Measurements from ENCODE around the gene INPPL1.
A peak's percentile ranks its signal among the peaks of the same experiment; 100 is the strongest.

INPPL1 gene

DNA sequence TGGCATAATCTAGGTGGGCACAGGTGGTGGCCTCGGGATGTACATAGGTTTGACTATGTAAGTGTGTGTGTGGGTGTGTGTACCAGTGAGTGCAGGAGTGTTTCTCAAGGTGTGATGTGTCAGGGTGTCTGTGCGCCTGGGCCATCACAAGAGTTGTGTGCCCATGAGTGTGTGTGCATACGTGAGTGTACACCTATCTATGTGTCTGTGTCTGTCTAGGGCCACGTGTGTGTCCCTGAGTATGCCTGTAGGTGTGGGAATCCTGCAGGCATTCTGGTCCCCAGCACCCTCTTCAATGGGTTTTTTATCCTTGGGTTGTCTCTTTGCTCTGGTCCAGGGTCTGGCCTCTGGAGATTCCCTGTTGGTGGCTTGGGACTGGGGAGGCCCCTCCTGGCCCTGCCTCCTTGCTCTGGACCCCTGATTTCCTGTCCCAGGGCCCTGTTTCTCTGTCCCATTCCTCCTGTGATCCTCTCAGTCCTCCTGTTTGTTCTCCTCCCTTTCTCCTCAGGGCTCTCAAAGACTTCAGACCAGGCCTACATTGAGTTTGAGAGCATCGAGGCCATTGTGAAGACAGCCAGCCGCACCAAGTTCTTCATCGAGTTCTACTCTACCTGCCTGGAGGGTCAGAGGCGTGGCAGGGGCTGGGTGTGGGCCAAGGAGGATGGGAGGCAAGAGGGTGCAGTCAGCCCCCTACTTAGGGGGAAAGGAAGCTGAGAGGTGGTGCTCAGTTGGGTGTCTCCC lies 9.4 kb downstream of the INPPL1 start:
- DNase-seq = no peak

DNA sequence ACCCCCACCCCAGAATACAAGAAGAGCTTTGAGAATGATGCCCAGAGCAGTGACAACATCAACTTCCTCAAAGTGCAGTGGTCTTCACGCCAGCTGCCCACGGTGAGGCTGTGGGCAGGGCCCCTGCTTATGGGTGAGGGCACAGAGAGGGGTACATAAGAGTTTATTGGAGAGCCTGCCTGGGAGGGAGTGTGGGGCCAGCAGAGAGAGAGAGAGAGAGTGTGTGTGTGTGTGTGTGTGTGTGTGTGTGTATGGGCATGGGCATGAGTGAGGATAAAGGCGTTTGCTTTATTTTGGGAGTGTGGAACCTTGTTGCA lies 9.9 kb downstream of the INPPL1 start:
- no peak for DNase-seq

DNA sequence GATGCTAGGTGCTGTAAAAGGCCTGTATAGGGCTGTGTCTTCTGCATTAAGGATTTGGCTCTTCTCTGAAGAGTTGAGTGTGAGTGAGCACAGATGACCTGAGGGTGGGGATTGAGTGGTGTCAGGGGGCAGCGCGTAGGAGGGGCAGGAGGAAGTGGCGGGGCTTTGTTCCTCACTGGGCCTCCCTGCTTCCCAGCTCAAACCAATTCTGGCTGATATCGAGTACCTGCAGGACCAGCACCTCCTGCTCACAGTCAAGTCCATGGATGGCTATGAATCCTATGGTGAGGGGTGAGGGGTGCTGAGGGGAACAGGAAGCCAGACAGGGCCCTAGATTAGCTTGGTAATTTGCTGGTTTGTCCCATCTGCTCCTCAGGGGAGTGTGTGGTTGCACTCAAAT lies 10.4 kb downstream of the INPPL1 start:
- no peak for DNase-seq

GRCh38 chr11:72235351-72236057 lies 10.9 kb downstream of the INPPL1 start:
- DNase-seq = no peak

- no peak for DNase-seq
Observed at GRCh38 chr11:72236083-72236697, 11.6 kb downstream of the INPPL1 start.

GRCh38 chr11:72236774-72237111 lies 12.2 kb downstream of the INPPL1 start:
- no peak for DNase-seq

DNA sequence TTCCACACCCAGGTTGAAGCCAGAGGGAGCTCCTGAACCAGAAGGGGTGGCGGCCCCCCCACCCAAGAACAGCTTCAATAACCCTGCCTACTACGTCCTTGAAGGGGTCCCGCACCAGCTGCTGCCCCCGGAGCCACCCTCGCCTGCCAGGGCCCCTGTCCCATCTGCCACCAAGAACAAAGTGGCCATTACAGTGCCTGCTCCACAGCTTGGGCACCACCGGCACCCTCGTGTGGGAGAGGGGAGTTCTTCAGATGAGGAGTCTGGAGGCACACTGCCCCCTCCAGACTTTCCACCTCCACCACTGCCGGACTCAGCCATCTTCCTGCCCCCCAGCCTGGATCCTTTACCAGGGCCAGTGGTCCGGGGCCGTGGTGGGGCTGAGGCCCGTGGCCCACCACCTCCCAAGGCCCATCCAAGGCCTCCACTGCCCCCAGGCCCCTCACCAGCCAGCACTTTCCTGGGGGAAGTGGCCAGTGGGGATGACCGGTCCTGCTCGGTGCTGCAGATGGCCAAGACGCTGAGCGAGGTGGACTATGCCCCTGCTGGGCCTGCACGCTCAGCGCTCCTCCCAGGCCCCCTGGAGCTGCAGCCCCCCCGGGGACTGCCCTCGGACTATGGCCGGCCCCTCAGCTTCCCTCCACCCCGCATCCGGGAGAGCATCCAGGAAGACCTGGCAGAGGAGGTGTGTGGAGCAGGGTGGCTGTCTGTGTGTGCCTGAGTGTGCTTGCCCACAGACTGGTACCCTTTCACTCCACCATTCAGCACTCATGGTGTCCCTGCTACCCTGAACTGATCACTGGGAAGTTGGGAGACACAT lies 12.8 kb downstream of the INPPL1 start:
- no peak for DNase-seq

DNA sequence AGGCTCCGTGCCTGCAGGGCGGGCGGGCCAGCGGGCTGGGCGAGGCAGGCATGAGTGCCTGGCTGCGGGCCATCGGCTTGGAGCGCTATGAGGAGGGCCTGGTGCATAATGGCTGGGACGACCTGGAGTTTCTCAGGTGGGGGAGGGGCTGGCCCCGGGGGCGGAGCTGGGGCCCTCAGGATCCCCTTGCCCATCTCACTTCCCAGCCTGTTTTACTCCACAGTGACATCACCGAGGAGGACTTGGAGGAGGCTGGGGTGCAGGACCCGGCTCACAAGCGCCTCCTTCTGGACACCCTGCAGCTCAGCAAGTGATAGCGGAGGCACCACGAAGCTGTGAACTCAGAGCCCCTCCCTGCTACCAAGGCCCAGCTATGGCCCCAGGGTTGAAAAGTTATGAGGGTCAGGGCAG lies 13.5 kb downstream of the INPPL1 start:
- DNase-seq = peak; percentile 24

DNA sequence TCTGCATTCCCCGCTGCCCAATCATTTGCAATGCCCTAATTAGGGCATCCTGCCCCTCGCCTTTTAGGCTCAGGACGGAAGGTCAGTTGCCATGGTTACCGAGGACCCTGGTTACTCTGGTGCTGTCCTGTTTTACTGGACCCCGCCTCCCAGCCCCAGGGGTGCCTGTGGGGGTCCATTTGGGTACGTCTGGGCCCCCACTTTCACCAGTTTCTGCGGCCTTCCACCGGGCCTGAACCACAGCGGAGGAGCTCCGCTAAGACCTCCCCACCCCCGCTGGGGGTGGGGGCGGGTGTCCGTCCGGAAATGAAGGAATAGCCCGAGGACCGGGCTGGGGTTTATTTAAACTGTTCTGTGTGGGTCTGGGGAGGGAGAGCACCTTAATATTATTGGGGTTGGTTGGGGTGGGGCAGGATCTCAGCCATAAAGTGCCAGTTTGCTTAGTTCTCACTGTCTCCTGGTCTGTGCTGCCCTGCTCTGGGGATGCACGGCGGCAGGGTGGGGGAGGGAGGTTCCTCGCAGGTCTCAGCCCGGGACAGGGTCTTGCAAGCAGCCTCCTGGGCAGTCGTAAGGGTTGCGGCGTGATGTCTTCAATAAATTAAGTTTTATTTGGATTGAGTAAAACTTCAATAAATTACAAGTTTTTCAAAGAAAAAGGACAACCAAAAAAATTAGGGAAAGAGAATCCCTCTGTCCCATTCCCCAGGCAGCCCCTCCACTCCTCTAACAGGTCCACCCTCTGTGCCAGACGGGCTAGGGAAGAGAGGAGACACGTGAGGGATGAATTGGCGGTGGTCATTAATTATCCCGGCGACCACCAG lies 14.1 kb downstream of the INPPL1 start:
- DNase-seq = no peak

DNA sequence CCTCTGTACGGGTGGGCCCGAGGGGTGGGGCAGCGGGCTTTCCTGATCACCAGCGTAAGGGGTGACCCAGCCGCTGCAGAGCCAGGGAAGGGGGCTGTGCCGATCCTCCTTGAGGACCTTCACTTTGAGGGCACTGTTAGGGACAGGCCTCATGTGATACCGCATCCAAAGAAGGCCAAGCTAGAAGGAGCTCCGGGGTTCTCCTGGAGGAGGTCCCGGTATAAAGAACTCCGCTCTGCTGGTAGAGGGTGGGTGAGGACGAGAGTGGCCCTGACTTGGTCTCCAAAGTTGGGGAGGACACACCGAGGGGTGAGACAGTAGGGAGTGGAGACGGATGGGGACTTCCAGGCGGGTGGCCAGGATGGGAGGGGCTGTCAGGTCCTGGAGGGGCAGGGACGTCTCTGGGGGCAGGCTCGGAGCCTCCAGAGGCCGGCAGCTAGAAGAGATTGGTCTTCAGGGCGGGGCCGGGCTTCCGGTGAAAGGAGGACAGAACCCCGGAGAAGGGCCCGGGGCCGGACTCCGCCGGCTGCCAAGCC lies 14.8 kb downstream of the INPPL1 start:
- no peak for DNase-seq

DNA sequence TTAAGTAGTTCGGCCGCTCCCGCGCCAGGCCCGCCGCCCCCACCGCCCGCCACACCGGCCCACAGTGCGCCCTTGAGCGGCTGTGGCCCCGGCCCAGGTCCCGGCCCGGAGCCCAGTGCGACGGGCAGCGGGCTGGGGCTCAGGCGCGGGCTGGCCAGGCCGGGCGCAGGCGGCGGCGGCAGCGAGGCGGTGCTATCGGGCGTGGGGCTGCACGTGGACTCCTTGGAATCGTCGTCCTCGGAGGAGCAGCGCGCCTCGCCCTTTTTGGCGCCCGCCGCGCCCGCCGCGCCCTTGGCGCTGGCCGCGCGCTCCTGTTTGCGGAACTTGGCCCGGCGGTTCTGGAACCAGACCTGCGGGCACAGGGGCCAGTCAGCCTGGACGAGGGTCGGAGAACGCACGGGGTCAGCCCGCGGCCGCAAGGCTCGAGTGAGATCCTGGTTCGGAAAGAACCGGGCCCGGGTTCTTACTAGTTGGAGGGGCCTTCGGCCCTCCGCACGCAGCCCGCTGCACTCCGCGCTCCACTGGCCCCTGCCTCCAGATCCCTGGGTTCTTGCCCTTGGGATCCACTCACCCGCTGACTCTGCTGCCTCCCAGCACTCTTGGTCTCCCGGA lies 15.4 kb downstream of the INPPL1 start:
- DNase-seq = no peak

DNA sequence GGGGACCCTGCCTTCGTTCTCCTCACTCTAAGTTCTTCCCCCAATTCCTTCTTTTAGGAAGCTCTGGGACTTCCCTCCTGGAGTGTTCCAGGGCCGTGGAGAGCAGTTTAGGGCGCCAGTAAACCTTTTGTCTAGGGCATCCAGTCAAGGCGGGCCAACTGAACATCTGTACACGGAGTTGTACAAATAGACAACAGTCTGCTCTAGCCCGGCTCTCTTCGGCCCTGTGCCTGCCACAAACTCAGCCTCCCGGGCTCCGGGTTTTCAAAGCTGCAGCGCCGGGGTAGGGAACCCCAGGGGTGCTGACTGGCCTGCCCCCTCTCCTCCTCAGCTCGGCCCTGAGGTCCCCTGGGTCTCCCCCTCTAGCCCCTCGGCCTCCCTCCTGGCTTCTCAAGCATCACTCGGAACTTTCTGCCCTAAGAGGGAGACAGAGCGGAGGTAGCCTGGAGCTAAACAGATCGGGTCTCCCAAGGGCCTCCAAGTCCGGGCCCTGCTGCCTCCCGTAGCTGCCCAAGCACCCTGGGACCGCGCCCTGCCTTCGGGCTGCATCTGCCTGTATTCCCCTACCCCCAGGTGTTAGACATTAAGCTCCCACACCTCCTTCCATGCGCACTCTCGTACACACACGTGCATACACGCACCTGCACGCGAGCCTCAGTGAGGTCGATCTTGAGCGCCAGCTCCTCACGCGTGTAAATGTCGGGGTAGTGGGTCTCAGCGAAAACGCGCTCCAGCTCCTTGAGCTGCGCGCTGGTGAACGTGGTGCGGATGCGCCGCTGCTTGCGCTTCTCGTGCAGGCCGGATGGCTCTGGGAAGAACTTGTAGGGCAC lies 16.1 kb downstream of the INPPL1 start:
- no peak for DNase-seq

DNA sequence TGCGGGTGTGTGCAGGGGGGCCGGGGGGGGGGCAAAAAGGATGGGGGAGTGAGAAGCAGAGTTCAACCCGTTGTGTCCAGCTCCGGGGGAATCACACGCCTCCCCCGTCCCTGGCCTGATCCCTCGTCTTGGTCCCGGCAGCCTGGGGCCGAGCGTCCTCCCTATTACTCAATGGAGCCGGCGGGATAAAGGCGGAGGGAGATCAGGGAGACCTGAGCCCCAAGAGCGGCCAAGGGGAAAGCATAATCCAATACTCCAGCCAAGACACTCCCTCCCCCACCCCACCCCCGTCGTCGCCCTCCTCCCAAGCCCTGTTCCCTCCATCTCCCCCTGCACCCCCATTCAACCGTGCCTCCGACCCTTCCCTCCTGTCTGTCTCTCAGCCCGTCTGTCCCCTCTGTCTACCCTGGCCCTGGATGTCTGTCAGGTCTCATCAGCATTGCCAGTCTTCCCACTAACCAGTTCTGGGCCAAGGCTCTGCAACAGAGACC lies 16.8 kb downstream of the INPPL1 start:
- DNase-seq = no peak

DNA sequence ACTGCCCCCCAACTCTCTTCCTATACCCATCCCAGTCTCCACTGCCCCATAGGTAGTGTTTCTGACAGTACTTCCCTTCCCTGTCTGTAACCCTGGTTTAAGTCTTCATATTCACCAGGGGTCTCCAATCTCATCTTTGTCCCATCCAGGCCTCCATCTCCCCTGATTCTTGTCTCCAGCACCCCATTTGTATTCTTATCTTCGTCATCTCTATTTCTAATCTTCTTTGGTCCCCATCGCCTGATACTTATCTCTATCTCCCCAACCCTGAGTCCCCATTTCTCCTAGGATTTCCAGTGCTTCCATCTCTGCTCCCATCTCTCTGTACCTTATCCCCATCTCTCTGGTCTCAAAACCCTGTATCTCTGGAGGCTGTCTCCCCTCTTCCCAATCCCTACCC lies 17.6 kb downstream of the INPPL1 start:
- no peak for DNase-seq

GRCh38 chr11:72243173-72244059 lies 18.8 kb downstream of the INPPL1 start:
- no peak for DNase-seq

DNA sequence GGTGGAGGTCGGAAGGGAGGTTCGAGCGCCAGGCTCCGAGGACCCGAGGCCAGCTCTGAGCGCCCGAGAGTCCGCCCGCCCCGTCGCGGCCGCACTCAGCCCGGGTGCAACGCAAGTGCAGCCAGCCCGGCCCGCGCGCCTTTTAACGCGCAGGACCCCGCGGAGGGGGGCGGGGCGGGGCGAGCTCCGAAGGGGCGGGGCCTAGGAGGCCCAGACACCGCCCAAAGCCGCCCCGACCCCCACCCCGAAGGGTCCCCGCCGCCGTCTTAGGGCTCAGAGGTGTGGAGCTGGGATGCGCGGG lies 19.4 kb downstream of the INPPL1 start, which contains the start of gene PHOX2A:
Gene PHOX2A, minus strand, starts transcription at position 117 of the 301 bp plus-strand sequence. CDS start 172 bp downstream, outside the sequence.
- no peak for DNase-seq

- DNase-seq = no peak
Observed at GRCh38 chr11:72244361-72245262, 20.0 kb downstream of the INPPL1 start.

DNA sequence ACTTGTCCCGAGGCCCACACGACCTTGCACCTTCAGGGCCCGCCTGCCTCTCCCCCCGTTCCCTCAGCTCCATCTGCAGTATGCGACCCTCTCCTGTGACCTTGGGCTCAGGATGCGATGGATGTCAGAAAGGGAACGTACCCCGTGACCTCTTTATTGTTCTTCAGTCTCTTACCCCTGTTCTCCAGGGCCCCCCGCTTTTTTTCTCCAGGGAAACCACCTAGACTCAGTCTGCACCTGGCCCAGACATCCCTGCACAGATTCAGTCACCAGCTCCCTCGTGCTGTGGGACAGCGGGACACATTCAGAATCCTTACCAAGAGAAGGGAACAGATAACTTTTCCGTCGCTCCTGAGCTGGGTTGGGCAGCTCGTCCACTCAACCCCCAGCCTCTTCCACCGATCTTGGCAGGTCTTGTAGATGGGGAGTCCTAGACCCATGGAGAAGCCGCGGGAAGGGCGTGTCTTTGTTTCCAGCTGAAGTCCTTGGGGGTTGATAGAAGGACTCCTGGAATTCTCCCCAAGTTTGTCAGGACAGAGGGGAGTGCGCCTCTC lies 20.8 kb downstream of the INPPL1 start:
- DNase-seq = no peak

All from activated effector memory CD4-positive, alpha-beta T cell treated with Interleukin-2 at 50 U/mL for 16 hours (primary cell).